GM18909 (cell line): ENCODE data around the gene MLKL.
"Not testable (repeated sequence)": the region's sequence is repeated elsewhere in the genome, so short reads cannot be mapped to it uniquely, and the experiment has no call there.

Experiments used
- ATAC-seq: cut with Tn5 transposase; IDR thresholded peaks from one replicate; pipeline ENCODE4 v1.9.1; 2021; ENCODE audit warnings: mild to moderate bottlenecking; ENCODE audit not compliant: unreplicated experiment, poor library complexity

MLKL gene

DNA sequence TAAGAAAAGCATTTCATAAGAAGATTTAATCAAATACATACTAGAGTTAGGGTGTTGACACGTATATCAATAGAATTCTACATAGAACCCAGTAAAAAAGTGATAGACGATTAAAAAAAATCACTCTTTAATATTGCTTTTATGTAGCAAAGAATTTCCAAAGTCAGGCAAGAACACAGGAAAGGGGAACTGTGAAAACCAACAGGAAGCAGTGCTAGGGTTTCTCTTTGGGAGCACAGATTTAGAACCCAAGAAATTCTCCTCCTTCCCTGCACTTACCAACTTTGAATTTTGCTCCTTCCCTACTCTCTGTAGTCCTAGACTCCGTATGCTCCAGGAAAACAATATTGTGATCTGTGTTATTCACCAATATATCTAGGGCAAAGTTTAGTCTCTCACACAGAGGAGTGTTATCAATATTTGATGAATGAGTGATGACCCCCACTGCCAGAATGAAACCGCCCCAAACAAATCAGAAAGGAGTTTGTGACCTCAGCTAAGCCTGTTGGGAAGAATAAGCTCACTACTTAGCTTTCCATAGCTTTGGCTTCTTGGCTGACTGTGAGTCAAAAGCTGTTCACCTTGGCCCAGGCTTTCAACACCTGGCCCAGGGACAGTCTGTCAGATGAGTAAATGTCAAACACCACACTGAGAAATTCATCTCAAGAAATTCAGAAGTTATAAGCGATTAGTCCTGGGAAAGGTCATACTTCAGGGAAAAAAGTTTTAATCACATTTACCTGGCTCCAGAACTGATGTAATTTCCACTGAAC is 42.6 kb downstream of the MLKL start:
- ATAC-seq = no peak

- no peak for ATAC-seq
Observed at GRCh38 chr16:74654536-74655050, 46.1 kb downstream of the MLKL start.

DNA sequence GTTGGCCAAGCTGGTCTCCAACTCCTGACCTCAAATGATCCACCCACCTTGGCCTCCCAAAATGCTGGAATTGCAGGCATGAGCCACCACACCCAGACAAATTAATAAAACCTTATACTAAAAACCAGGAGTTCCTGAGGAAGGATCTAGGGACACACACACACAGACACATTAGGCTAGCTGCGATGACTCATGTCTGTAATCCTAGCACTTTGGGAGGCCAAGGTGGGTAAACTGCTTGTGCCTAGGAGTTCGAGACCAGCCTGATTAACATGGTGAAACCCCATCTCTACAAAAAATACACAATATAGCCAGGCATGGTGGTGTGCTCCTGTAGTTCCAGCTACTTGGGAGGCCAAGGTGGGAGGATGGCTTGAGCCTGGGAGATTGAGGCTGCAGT is 47.8 kb downstream of the MLKL start:
- ATAC-seq = not testable (repeated sequence)

GRCh38 chr16:74652249-74652648 is 48.4 kb downstream of the MLKL start:
- ATAC-seq = no peak

DNA sequence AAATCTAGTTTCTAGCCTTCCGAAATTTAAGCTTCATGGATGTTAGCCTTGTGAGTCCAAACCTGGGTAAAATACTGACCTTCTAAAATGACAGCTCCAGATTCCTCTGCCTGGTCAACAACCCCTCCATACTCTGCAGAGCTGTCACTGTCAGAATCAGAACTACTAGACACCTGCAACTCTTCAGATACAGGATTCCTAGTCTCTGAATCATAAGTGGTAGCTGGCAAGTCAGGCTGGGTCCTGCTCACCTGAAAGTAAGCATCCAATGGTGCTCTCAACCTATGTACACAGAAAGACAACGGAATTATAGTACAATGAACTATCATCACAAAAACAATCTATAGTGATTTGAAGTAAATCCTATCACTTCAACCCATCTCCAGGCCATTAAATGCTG is 48.8 kb downstream of the MLKL start:
- ATAC-seq = no peak

DNA sequence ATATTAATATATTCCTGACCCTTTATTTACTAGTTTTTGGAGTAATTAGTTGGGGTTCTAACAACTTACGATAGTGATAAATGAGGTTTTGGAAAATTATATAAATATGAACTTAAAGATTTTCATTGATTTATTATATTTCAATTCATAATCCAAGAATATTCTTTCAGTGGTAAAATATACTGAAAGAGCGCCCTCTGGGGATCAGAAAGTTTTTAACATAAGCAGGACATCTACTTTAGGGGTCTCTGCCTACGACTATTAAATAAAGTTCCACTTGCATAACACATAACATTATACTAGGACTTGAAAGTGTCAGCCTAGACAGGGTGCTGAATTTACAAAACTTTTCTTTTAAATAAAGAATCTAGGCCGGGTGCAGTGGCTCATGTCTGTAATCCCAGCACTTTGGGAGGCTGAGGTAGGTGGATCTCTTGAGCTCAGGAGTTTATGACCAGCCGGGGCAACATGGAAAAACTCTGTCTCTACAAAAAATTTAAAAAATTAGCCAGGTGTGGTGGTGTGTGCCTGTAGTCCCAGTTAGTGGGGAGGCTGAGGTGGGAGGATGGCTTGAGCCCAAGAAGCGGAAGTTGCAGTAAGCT is 49.6 kb downstream of the MLKL start:
- ATAC-seq = no peak

DNA sequence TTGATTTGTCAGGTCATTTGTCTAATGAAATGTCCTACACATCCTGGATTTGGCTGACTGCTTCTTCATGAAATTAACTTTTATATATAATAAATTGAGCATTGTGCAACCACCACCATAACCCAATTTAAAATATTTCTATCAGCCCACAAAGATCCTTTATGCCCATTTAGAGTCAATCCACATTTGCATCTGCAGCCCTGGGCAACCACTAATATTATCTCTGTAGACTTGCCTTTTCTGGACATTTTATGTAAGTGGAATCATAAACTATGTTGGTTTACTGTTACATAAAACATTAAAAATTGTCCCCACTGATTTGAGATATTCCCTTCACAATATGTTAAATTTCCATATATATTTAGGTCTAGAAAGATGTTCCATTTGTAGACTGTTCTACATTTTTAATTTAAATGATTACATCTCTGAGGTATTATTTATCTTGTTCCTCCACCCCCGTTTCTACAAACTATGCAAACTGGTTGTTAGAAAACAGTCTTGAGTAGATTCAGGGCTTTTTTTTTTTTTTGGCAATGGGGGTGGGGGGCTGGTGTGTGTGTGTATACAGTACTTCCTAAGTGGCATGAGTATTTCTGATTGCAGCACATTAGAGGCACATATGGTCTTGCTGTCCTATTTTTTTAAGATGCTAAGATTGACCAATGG is 50.7 kb downstream of the MLKL start:
- ATAC-seq = no peak

GRCh38 chr16:74641969-74642368 is 58.7 kb downstream of the MLKL start:
- no peak for ATAC-seq

GRCh38 chr16:74637742-74638453 is 62.8 kb downstream of the MLKL start:
- ATAC-seq = no peak

DNA sequence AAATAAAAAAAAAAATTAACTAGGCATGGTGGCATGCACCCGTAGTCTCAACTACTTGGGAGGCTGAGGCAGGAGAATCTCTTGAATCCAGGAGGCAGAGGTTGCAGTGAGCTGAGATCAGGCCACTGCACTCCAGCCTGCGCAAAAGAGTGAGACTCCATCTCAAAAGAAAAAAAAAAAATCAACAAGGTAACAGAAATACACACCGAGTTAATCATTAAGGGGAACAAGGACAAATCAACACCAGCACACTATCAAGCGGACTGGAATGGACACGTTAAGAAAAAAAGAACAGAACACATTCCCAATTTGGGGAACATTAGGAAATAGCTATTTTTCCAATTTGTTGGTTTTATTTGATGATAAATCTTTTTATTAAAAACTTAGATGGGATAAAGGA is 65.4 kb downstream of the MLKL start:
- ATAC-seq = no peak

DNA sequence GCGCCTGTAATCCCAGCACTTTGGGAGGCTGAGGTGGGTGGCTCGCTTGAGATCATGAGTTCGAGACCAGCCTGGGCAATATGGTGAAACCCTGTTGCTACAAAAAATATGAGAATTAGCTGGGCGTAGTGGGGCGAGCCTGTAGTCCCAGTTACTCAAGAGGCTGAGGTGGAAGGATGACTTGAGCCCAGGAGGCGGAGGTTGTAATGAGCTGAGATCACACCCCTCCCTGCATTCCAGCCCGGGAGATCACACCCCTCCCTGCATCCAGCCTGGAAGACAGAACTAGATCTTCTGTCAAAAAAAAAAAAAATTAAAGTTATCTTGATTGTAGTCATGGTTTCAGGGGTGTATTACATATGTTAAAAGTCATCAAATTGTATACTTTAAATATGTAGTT is 67.0 kb downstream of the MLKL start:
- ATAC-seq = no peak

- no peak for ATAC-seq
Observed at GRCh38 chr16:74627506-74628220, 73.0 kb downstream of the MLKL start.

- no peak for ATAC-seq
Observed at GRCh38 chr16:74626741-74627416, 73.8 kb downstream of the MLKL start.

DNA sequence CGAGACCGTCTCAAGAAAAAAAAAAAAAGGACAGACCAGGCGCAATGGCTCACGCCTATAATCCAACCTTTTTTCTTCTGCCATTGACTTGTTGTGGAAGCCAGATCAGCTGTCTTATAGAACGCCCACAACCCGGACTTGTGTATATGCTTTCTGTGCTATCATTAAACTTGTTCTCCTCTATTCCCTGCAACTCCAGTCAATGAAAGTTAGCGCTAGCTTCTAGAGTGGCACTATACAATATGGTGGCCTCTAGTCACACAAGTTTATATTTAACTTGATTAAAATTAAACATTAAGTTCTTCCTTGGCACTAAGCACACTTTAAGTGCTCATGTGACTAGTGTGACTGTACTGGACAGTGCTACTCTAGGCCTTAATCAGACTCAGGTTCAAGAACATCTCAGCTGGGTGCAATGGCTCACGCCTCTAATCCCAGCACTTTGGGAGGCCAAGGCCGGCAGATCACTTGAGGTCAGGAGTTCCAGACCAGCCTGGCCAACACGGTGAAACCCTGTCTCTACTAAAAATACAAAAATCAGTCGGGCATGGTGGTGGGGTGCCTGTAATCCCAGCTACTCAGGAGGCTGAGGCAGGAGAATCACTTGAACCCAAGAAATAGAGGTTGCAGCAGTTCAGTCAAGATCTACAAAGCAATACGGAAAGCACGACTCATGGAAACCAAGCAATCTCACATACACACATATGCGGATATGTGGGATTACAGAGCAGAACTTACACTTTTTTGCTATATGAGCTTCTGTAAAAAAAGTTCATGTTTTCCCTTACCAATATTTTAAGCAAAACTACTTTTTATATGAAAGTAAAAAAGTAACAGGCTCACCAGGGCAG is 74.9 kb downstream of the MLKL start:
- ATAC-seq = no peak

GRCh38 chr16:74623839-74624235 is 76.8 kb downstream of the MLKL start:
- ATAC-seq = no peak

- ATAC-seq = no peak
Observed at GRCh38 chr16:74623214-74623838, 77.3 kb downstream of the MLKL start.

GRCh38 chr16:74622005-74622404 is 78.7 kb downstream of the MLKL start:
- ATAC-seq = no peak
